SK-N-MC (cell line): ENCODE results near the gene SUGT1.

Experiments used
- EZH2 ChIP-seq: fragments of 200-600 bp; sonication (generic); IDR thresholded peaks from one replicate; pipeline ENCODE4 v1.6.1; 2017; ENCODE audit warnings: antibody characterized with exemption
- FOXP2 ChIP-seq: optimal IDR thresholded peaks from 2 replicates; pipeline ENCODE3; 2011; ENCODE audit warnings: mild to moderate bottlenecking, moderate library complexity; ENCODE audit not compliant: insufficient read depth; ENCODE audit errors: extremely low read length, control extremely low read depth
- POLR2AphosphoS5 ChIP-seq: IDR thresholded peaks from 2 replicates; pipeline ENCODE4 v1.6.1; 2012; ENCODE audit warnings: mild to moderate bottlenecking, low read depth, low read length, borderline replicate concordance

- TF ChIP-seq FOXP2: no peak
- TF ChIP-seq POLR2AphosphoS5: no peak
- no peak for TF ChIP-seq EZH2
These were observed 86.9 kb downstream of the SUGT1 start, which contains the start of gene CNMD for GRCh38 chr13:52739468-52740071.
